ENCODE measurements around the gene TRPV6. TPM values are rescaled to one million over a fixed set of nuclear protein-coding genes. Genes with fewer than 3 reads are reported as not detected.

The TRPV6 gene
- total RNA-seq, 1 donor from 2014 or later, result not detected

- Mint-ChIP-seq H3K27me3 (ENCODE audit: unreplicated experiment) (peaks cover 20% of the 10 kb centered on the region), H3K36me3 (ENCODE audit: low read depth, unreplicated experiment) (peaks cover 6% of the 10 kb centered on the region), H3K27ac (ENCODE audit: unreplicated experiment) (peak overlapping the region; percentile 30), H3K4me3 (ENCODE audit: unreplicated experiment) (peak overlapping the region; percentile 16), H3K4me1 (ENCODE audit: unreplicated experiment) (peaks cover 2% of the 10 kb centered on the region), H3K9me3 (ENCODE audit: unreplicated experiment) (no peaks in the 10 kb centered on the region)
- no peak for DNase-seq (ENCODE audit: low spot score)
- TF ChIP-seq CTCF (IDR thresholded peaks at IDR 0.05; ENCODE audit: unreplicated experiment), result no peak
These were observed 5.4 kb upstream of the TRPV6 start for GRCh38 chr7:142890874-142891485.

DNA sequence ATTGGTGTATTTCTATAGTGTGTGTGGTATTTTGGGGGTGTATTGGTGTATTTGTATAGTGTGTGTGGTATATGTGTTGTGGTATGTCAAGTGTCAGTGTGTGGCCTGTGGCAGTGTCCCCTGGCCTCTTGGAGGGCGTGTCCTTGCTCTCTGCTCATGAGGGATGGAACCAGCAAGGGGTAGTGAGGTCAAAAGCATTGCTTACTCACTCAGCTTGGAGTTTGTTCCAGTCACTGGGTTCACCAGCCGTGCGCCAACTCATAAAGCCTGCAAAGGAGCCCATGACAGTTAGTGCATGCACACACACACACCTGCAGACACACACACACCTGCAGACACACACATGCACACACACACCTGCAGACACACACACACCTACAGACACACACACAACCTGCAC is 4.3 kb upstream of the TRPV6 start:
- Mint-ChIP-seq H3K36me3 (ENCODE audit: low read depth, unreplicated experiment) (peaks cover 6% of the 10 kb centered on the region), H3K4me1 (ENCODE audit: unreplicated experiment) (no peaks in the 10 kb centered on the region), H3K4me3 (ENCODE audit: unreplicated experiment) (no peak overlapping the region), H3K27me3 (ENCODE audit: unreplicated experiment) (peaks cover 20% of the 10 kb centered on the region), H3K27ac (ENCODE audit: unreplicated experiment) (no peak overlapping the region), H3K9me3 (ENCODE audit: unreplicated experiment) (no peaks in the 10 kb centered on the region)
- no peak for TF ChIP-seq CTCF (IDR thresholded peaks at IDR 0.05; ENCODE audit: unreplicated experiment)
- no peak for DNase-seq (ENCODE audit: low spot score)

GRCh38 chr7:142887282-142888015 is 1.9 kb upstream of the TRPV6 start:
- H3K36me3 Mint-ChIP-seq (ENCODE audit: low read depth, unreplicated experiment), result peaks cover 6% of the 10 kb centered on the region
- H3K9me3 Mint-ChIP-seq (ENCODE audit: unreplicated experiment), result no peaks in the 10 kb centered on the region
- no peak for DNase-seq (ENCODE audit: low spot score)
- peak overlapping the region; percentile 2 for H3K27ac Mint-ChIP-seq (ENCODE audit: unreplicated experiment)
- H3K4me1 Mint-ChIP-seq (ENCODE audit: unreplicated experiment), result no peaks in the 10 kb centered on the region
- TF ChIP-seq CTCF (IDR thresholded peaks at IDR 0.05; ENCODE audit: unreplicated experiment), result no peak
- H3K4me3 Mint-ChIP-seq (ENCODE audit: unreplicated experiment), result no peak overlapping the region
- H3K27me3 Mint-ChIP-seq (ENCODE audit: unreplicated experiment), result peaks cover 17% of the 10 kb centered on the region

DNA sequence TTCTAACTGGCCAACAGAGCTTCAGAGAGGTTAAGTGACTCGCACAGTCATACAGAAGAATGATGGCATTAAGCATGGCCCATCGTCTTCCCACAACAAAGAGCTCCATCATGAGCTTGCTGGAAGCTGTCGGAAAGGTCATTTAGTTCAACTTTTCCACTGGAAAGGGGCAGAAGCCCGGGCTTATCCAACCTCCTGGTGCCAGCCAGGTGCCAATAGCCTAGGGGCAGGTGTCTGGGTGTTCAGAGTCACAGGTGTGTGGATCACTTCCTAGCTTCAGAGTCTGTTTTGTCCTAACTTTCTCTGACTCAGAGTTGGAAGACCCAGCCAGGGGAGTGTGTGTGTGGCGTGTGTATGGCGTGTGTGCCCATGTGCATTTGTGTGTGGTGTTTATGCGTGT is 1.3 kb upstream of the TRPV6 start:
- Mint-ChIP-seq H3K4me1 (ENCODE audit: unreplicated experiment) (no peaks in the 10 kb centered on the region), H3K36me3 (ENCODE audit: low read depth, unreplicated experiment) (peaks cover 6% of the 10 kb centered on the region), H3K4me3 (ENCODE audit: unreplicated experiment) (no peak overlapping the region), H3K27ac (ENCODE audit: unreplicated experiment) (no peak overlapping the region), H3K27me3 (ENCODE audit: unreplicated experiment) (peaks cover 13% of the 10 kb centered on the region), H3K9me3 (ENCODE audit: unreplicated experiment) (no peaks in the 10 kb centered on the region)
- no peak for DNase-seq (ENCODE audit: low spot score)
- no peak for TF ChIP-seq CTCF (IDR thresholded peaks at IDR 0.05; ENCODE audit: unreplicated experiment)

DNA sequence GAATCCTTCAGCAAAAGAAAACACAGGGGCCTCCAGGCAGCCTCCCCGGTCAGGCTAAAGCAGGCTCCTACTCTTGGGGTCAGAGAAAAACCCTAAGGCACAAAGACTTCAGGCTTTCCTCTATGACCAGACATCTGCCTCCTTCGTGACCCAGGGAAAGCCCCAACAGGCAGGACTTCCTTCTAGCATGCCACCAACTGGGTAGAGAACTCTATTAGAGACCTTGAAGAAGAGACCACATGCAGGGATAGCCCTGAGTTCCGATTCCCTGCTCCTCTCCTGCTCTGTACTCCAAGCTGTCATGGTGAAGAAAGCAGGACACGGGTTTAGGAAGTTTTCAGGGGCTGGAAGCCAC is 1.3 kb downstream of the TRPV6 start:
- no peak for DNase-seq (ENCODE audit: low spot score)
- H3K9me3 Mint-ChIP-seq (ENCODE audit: unreplicated experiment), result no peaks in the 10 kb centered on the region
- no peaks in the 10 kb centered on the region for H3K4me1 Mint-ChIP-seq (ENCODE audit: unreplicated experiment)
- peaks cover 7% of the 10 kb centered on the region for H3K27me3 Mint-ChIP-seq (ENCODE audit: unreplicated experiment)
- no peaks in the 10 kb centered on the region for H3K36me3 Mint-ChIP-seq (ENCODE audit: low read depth, unreplicated experiment)
- TF ChIP-seq CTCF (IDR thresholded peaks at IDR 0.05; ENCODE audit: unreplicated experiment), result no peak
- H3K4me3 Mint-ChIP-seq (ENCODE audit: unreplicated experiment), result no peak overlapping the region
- H3K27ac Mint-ChIP-seq (ENCODE audit: unreplicated experiment), result no peak overlapping the region
